Thoracic aorta (tissue), 2 donors: Measurements from ENCODE around the gene FGD5. TPM values are rescaled to one million over a fixed set of nuclear protein-coding genes. Genes with fewer than 3 reads are reported as not detected.

Experiments
- ATAC-seq: fragments of 150-250 bp; one replicate; pipeline ENCODE4 v1.8.0; 2017; ENCODE audit warnings: low read depth; ENCODE audit not compliant: insufficient number of reproducible peaks, low FRiP score
- DNase-seq: peaks from one replicate; pipeline ENCODE4 v3.0.0-alpha.2; 2020; ENCODE audit warnings: low spot score
- H3K27ac ChIP-seq, 2 donors: fragments of 200-600 bp; sonication (generic); 1 replicate in 1 of 2; 2 replicates in 1 of 2; pipeline ENCODE4 v1.5.1; 2016; ENCODE audit warnings: mild to moderate bottlenecking in 2 of 2, moderate library complexity in 2 of 2
- H3K27me3 ChIP-seq: fragments of 200-600 bp; sonication (generic); replicated peaks from 2 replicates; pipeline ENCODE4 v1.6.0; 2016; ENCODE audit warnings: mild to moderate bottlenecking; ENCODE audit not compliant: insufficient read depth
- H3K36me3 ChIP-seq: fragments of 200-600 bp; sonication (generic); one replicate; pipeline ENCODE4 v1.5.1; 2016
- H3K4me1 ChIP-seq, 2 donors: fragments of 200-600 bp; sonication (generic); 1 replicate in 1 of 2; 2 replicates in 1 of 2; pipeline versions ENCODE4 v1.5.1 to v1.6.0; 2016; ENCODE audit warnings: low read depth in 2 of 2, mild to moderate bottlenecking in 1 of 2; ENCODE audit not compliant: control insufficient read depth in 1 of 2
- H3K4me3 ChIP-seq: fragments of 200-600 bp; sonication (generic); 2 replicates; pipeline ENCODE4 v1.5.1; 2016; ENCODE audit warnings: mild to moderate bottlenecking
- H3K9me3 ChIP-seq: fragments of 200-600 bp; sonication (generic); 2 replicates; pipeline ENCODE4 v1.5.1; 2016
- total RNA-seq, 2 donors: library from RNA; depleted of rRNA; stranded (reverse); fragments of >200 nt; gene quantifications; one replicate each; pipeline versions ENCODE4 v1.1.0 to v1.2.3, GENCODE V29; 2016
- TF ChIP-seq, protein P1 (sequence below): fragments of 200-600 bp; sonication (generic); IDR thresholded peaks from one replicate; pipeline ENCODE4 v1.5.1; 2019; ENCODE audit warnings: antibody characterized with exemption

FGD5 gene
- total RNA-seq, 2 donors from 2014 or later = 15.4 to 21.4 TPM

DNA sequence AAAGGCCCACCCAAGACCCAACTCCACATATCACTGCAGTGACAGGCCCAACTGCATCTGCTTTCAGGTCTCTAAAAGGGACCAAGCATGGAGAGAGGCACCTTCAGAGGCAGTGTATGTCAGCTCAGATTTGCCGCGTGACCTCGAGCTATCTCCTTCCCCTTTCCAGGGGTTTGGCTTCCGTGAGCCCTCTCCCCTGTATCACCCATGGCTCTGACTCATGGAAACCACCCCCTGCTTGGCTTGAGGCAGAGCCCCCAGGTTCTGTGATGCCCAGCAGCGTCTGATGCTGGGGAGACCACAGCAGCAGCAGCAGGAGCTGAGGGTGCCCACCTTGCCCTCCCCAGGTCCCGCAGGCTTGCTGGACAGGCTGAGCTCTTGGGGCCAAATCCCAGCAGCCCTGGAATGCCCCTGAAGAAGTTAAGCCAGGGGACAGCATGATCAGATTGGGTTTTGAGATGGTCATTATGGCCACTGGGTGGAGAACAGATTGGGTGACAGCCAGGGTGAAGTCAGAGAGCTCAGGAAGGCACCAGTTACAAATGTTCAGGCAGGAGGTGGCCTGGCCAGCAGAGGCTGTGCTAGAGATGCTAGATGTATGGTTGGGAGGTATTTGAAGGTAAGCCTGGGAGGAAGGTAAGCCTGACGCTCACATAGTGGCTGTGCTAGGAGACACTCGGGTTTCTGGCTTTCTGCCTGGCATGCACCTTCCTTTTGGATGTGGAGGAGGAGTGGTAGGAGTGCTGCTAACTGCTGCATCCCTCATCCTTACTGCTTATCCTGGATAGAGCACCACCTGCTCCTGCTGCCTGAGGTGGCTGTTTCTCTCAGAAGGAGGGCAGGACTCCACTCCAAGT is 42.9 kb downstream of the FGD5 start:
- H3K27ac ChIP-seq = no peak overlapping the region
- DNase-seq (no peak), ATAC-seq (no peak)

DNA sequence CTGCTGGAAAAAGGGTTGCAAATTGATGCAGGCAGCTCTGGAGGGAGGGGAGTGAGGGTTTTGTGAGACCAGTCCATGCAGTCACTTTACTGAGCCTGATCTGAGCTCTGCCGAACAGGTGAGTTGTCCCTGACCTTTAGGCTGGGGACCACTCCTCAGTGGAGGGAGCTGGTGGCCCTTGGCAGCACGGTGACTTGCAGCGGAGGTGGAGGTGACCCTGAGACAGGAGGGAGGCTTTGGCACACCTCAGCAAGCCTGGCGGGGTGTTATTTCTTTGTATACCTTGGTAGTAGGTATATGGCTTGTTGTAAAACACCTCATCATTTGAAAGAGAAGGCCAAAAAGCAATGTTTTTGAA is 43.5 kb downstream of the FGD5 start:
- no peaks in the 10 kb centered on the region for H3K27me3 ChIP-seq
- TF ChIP-seq, protein P1, sequence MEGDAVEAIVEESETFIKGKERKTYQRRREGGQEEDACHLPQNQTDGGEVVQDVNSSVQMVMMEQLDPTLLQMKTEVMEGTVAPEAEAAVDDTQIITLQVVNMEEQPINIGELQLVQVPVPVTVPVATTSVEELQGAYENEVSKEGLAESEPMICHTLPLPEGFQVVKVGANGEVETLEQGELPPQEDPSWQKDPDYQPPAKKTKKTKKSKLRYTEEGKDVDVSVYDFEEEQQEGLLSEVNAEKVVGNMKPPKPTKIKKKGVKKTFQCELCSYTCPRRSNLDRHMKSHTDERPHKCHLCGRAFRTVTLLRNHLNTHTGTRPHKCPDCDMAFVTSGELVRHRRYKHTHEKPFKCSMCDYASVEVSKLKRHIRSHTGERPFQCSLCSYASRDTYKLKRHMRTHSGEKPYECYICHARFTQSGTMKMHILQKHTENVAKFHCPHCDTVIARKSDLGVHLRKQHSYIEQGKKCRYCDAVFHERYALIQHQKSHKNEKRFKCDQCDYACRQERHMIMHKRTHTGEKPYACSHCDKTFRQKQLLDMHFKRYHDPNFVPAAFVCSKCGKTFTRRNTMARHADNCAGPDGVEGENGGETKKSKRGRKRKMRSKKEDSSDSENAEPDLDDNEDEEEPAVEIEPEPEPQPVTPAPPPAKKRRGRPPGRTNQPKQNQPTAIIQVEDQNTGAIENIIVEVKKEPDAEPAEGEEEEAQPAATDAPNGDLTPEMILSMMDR = no peak
- ATAC-seq = no peak
- H3K4me3 ChIP-seq = no peak overlapping the region
- H3K9me3 ChIP-seq = no peaks in the 10 kb centered on the region
- H3K4me1 ChIP-seq = no peaks in the 10 kb centered on the region
- DNase-seq = no peak
- H3K36me3 ChIP-seq = no peaks in the 10 kb centered on the region
- no peak overlapping the region for H3K27ac ChIP-seq

More for the DNA sequence above, 42.9 kb downstream of the FGD5 start:
- Histone ChIP-seq H3K27me3 (no peaks in the 10 kb centered on the region), H3K36me3 (no peaks in the 10 kb centered on the region), H3K4me3 (no peak overlapping the region), H3K9me3 (no peaks in the 10 kb centered on the region), H3K4me1 (no peaks in the 10 kb centered on the region)
- TF ChIP-seq, protein P1 = no peak

DNA sequence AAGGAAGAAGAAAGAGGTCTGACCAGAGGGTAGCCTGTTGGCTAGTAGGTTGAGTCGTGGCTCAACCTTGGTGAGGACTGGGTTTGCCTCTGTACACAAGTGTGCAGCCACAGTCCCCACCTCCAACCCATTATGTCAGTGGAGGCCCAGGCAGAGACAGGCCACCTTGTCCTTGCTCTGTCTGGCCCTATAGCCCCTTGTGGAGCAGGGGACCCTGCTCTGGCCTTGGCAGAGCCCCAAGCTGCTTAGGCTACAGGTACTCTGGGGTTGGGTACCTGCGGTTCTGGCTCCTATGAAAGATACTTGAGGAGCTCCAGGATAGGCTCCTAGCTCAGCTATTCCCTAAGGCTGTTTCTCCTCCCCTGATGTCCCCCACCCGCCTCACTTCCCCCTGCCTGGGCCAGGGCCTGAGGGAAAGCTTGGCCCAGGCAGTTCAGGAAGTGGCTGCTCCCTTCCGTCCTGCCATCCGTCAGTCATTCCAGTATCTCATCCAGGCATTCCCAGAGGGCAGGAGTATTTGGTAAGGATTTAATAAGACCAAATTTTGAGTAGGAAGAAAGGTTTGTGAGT is 44.0 kb downstream of the FGD5 start:
- Histone ChIP-seq H3K27ac (no peak overlapping the region), H3K4me3 (no peak overlapping the region), H3K4me1 (no peaks in the 10 kb centered on the region), H3K27me3 (no peaks in the 10 kb centered on the region), H3K9me3 (no peaks in the 10 kb centered on the region), H3K36me3 (no peaks in the 10 kb centered on the region)
- DNase-seq (no peak), ATAC-seq (no peak)
- TF ChIP-seq, protein P1 = no peak

DNA sequence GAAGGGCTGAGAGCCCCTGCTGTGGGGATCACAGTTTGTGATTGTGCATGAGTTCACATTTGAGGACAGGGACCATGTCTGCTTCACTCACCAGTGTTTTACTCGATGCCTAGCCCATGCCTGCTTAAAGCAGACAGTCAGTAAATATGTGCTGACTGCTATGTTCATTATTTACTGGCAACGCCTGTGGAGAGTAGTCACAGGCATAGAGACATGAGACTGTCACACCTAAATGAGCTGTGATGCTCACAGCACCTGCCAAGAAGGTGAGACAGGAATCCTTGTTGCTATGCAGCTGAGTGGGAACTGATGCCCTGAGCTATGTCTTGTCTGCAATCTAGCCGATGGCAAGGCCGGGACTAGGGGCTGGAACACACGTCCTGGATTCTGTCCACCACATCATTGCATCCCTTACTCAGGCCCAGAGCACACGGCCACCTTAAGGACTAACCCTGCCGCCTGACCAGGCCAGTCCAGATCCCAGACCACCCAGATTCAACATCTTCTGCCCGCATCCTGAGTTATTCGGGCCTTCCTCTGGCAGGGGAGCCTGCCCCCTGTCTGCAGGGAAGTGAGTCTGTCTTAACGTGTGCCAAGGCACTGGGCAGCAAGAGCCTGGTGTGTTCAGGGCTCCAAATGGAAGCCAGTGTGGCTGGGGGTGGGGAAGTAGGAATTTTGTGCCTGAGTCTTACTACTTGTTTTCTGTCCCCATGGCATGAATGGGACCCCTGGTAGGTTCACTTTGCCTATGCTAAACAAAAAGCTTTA is 44.8 kb downstream of the FGD5 start:
- Histone ChIP-seq H3K36me3 (no peaks in the 10 kb centered on the region), H3K4me3 (no peak overlapping the region), H3K9me3 (no peaks in the 10 kb centered on the region), H3K27ac (no peak overlapping the region), H3K27me3 (no peaks in the 10 kb centered on the region), H3K4me1 (no peaks in the 10 kb centered on the region)
- TF ChIP-seq, protein P1 = no peak
- DNase-seq (no peak), ATAC-seq (no peak)

DNA sequence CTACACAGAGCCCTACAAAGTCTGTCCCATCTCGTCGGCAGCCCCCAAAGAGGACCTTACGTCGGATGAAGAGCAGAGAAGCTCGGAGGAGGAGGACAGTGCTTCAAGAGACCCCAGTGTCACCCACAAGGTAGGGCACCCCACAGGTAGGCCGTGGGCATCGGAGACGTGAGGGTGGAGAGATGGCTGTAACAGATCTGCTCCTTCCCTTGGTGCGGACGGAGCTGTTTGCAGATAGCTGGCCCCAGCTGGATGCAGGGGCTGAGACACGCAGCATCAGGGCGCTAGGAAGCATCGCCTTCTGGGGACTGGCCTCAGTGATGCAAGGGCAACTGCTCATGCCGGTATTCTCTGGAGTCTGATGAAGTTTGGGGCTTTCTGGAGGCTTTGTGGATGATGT is 45.4 kb downstream of the FGD5 start:
- no peak overlapping the region for H3K27ac ChIP-seq
- no peak for ATAC-seq

More for the DNA sequence above, 45.4 kb downstream of the FGD5 start:
- H3K4me3 ChIP-seq = no peak overlapping the region
- no peaks in the 10 kb centered on the region for H3K4me1 ChIP-seq
- DNase-seq = no peak
- no peaks in the 10 kb centered on the region for H3K9me3 ChIP-seq
- H3K27me3 ChIP-seq = no peaks in the 10 kb centered on the region
- no peaks in the 10 kb centered on the region for H3K36me3 ChIP-seq
- TF ChIP-seq, protein P1 = no peak
